Measurements from ENCODE around the gene PDE3B.
"Not testable (repeated sequence)": the region's sequence is repeated elsewhere in the genome, so short reads cannot be mapped to it uniquely, and the experiment has no call there.

DNA sequence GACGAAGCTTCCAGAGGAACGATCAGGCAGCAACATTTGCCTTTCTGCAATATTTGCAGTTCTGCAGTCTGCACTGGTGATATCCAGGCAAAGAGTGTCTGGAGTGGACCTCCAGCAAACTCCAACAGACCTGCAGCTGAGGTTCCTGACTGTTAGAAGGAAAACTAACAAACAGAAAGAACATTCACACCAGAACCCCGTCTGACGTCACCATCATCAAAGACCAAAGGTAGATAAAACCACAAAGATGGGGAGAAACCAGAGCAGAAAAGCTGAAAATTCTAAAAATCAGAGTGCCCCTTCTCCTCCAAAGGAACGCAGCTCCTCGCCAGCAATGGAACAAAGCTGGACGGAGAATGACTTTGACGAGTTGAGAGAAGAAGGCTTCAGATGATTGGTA, 134.9 kb downstream of the PDE3B start:
- TF ChIP-seq, protein P1, sequence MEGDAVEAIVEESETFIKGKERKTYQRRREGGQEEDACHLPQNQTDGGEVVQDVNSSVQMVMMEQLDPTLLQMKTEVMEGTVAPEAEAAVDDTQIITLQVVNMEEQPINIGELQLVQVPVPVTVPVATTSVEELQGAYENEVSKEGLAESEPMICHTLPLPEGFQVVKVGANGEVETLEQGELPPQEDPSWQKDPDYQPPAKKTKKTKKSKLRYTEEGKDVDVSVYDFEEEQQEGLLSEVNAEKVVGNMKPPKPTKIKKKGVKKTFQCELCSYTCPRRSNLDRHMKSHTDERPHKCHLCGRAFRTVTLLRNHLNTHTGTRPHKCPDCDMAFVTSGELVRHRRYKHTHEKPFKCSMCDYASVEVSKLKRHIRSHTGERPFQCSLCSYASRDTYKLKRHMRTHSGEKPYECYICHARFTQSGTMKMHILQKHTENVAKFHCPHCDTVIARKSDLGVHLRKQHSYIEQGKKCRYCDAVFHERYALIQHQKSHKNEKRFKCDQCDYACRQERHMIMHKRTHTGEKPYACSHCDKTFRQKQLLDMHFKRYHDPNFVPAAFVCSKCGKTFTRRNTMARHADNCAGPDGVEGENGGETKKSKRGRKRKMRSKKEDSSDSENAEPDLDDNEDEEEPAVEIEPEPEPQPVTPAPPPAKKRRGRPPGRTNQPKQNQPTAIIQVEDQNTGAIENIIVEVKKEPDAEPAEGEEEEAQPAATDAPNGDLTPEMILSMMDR (IDR thresholded peaks at IDR 0.05; ENCODE audit: control extremely low read depth in 1 of 3, insufficient read depth in 1 of 3, low read depth in 1 of 3, low read length in 3 of 3), result not testable (repeated sequence)
- TF ChIP-seq CTBP2 (IDR thresholded peaks at IDR 0.05; ENCODE audit: borderline replicate concordance, insufficient read depth, insufficient read length, low read length); HDAC6 (IDR thresholded peaks at IDR 0.05; ENCODE audit: low read depth, low read length); KDM4A (IDR thresholded peaks at IDR 0.05; ENCODE audit: low read depth, low read length, severe bottlenecking); JUN (IDR thresholded peaks at IDR 0.05; ENCODE audit: low read depth, low read length); MAFK (IDR thresholded peaks at IDR 0.05; ENCODE audit: low read depth, low read length); CEBPB (IDR thresholded peaks at IDR 0.05; ENCODE audit: low read depth, low read length); CHD2 (IDR thresholded peaks at IDR 0.05; ENCODE audit: low read length); GTF2F1 (IDR thresholded peaks at IDR 0.05; ENCODE audit: borderline replicate concordance, low read depth, low read length); SUZ12 (IDR thresholded peaks at IDR 0.05; ENCODE audit: low read length); POLR2A (IDR thresholded peaks at IDR 0.05; ENCODE audit: control extremely low read depth in 1 of 2, low read depth in 2 of 2, low read length in 2 of 2); PHF8 (conservative IDR thresholded peaks at IDR 0.05; ENCODE audit: low read depth, low read length): not testable (repeated sequence)
- TF ChIP-seq, protein P2, sequence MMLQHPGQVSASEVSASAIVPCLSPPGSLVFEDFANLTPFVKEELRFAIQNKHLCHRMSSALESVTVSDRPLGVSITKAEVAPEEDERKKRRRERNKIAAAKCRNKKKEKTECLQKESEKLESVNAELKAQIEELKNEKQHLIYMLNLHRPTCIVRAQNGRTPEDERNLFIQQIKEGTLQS (IDR thresholded peaks at IDR 0.05; ENCODE audit: insufficient read depth, low read depth, low read length), result not testable (repeated sequence)

Data from H1 (cell line).